Fibroblast of peridontal ligament (primary cell): ENCODE data around the gene SIRPD.
"Not testable (repeated sequence)": the region's sequence is repeated elsewhere in the genome, so short reads cannot be mapped to it uniquely, and the experiment has no call there.

Experiments
- DNase-seq: peaks from one replicate; pipeline ENCODE4 v3.0.0-alpha.2; 2010; ENCODE audit errors: extremely low read depth

Gene SIRPD

GRCh38 chr20:1537731-1538058 is 19.8 kb downstream of the SIRPD start:
- DNase-seq: no peak

GRCh38 chr20:1536893-1537730 is 20.4 kb downstream of the SIRPD start:
- DNase-seq: no peak

GRCh38 chr20:1535420-1536175 is 21.9 kb downstream of the SIRPD start:
- DNase-seq: no peak

- no peak for DNase-seq
These were observed 23.0 kb downstream of the SIRPD start for GRCh38 chr20:1534526-1534925.

- DNase-seq: no peak
These were observed 24.4 kb downstream of the SIRPD start for GRCh38 chr20:1533059-1533458.

- peak; percentile 3 for DNase-seq
These were observed 28.7 kb downstream of the SIRPD start for GRCh38 chr20:1528811-1529210.

- DNase-seq: no peak
These were observed 29.6 kb downstream of the SIRPD start for GRCh38 chr20:1527923-1528322.

GRCh38 chr20:1526896-1527295 is 30.6 kb downstream of the SIRPD start:
- peak; percentile 25 for DNase-seq

- no peak for DNase-seq
These were observed 31.2 kb downstream of the SIRPD start for GRCh38 chr20:1526310-1526709.

- DNase-seq: no peak
These were observed 33.5 kb downstream of the SIRPD start for GRCh38 chr20:1524004-1524403.

- DNase-seq: no peak
These were observed 40.5 kb downstream of the SIRPD start for GRCh38 chr20:1517010-1517409.

GRCh38 chr20:1513801-1514200 is 43.7 kb downstream of the SIRPD start:
- DNase-seq: no peak

- DNase-seq: peak; percentile 32
These were observed 48.3 kb downstream of the SIRPD start for GRCh38 chr20:1509237-1509636.

- no peak for DNase-seq
These were observed 48.9 kb downstream of the SIRPD start for GRCh38 chr20:1508574-1508973.

- DNase-seq: no peak
These were observed 50.2 kb downstream of the SIRPD start for GRCh38 chr20:1507276-1507675.

- no peak for DNase-seq
These were observed 51.6 kb downstream of the SIRPD start for GRCh38 chr20:1505871-1506270.

GRCh38 chr20:1505361-1505760 is 52.1 kb downstream of the SIRPD start:
- DNase-seq: no peak

- peak; percentile 90 for DNase-seq
These were observed 53.8 kb downstream of the SIRPD start for GRCh38 chr20:1503564-1504227.

- DNase-seq: no peak
These were observed 57.0 kb downstream of the SIRPD start for GRCh38 chr20:1500496-1500895.

- no peak for DNase-seq
These were observed 57.7 kb downstream of the SIRPD start for GRCh38 chr20:1499528-1500420.

GRCh38 chr20:1497371-1497770 is 60.1 kb downstream of the SIRPD start:
- not testable (repeated sequence) for DNase-seq

- no peak for DNase-seq
These were observed 60.6 kb downstream of the SIRPD start for GRCh38 chr20:1496930-1497329.
